ENCODE data around the gene NELFB. TPM values are rescaled to one million over a fixed set of nuclear protein-coding genes. Genes with fewer than 3 reads are reported as not detected.

The NELFB gene
- total RNA-seq, 1 experiment from 2014 or later: 71.7 TPM

GRCh38 chr9:137313326-137313936 is 58.3 kb downstream of the NELFB start:
- Histone ChIP-seq H2BK20ac (ENCODE audit: low read depth, low read length, poor library complexity, severe bottlenecking) (no peak overlapping the region), H3T11ph (ENCODE audit: low read length) (no peak overlapping the region), H2BK120ac (ENCODE audit: low read depth, low read length, poor library complexity, severe bottlenecking) (no peak overlapping the region), H3K14ac (ENCODE audit: insufficient read depth, low read length) (no peak overlapping the region), H2BK5ac (ENCODE audit: insufficient read length, low read length) (no peak overlapping the region), H2AFZ (ENCODE audit: low read length) (no peak overlapping the region), H2BK12ac (ENCODE audit: insufficient read length, low read depth, low read length) (no peak overlapping the region), H3K9ac (ENCODE audit: extremely low read depth, insufficient read length, low read length) (no peak overlapping the region), H3K23me2 (ENCODE audit: insufficient read length, low read depth, low read length, poor library complexity, severe bottlenecking) (no peaks in the 10 kb centered on the region), H4K8ac (replicated peaks; ENCODE audit: insufficient read length, low read depth, low read length) (no peak overlapping the region), H3K79me1 (ENCODE audit: insufficient read depth, low read depth, low read length, poor library complexity, severe bottlenecking) (no peaks in the 10 kb centered on the region), H2AK5ac (ENCODE audit: insufficient read length, low read length) (no peak overlapping the region), H3K4me1 (ENCODE audit: insufficient read depth, low read length) (no peaks in the 10 kb centered on the region; the same call in 1 of the 2 replicates), H3K18ac (ENCODE audit: insufficient read length, low read depth, low read length) (no peak overlapping the region), H2BK15ac (ENCODE audit: low read depth, low read length) (no peak overlapping the region), H3K27ac (ENCODE audit: insufficient read length, low read depth, low read length) (no peak overlapping the region), H3K56ac (ENCODE audit: insufficient read length, low read depth, low read length) (no peak overlapping the region), H3K9me3 (ENCODE audit: control insufficient read depth, low read depth, low read length) (no peaks in the 10 kb centered on the region), H3K23ac (ENCODE audit: insufficient read length, low read depth, low read length) (no peak overlapping the region), H3K4ac (ENCODE audit: low read depth, low read length) (no peak overlapping the region), H3K4me2 (ENCODE audit: insufficient read depth, insufficient read length, low read length) (no peak overlapping the region), H3K27me3 (ENCODE audit: insufficient read depth, low read length) (no peaks in the 10 kb centered on the region), H4K91ac (ENCODE audit: insufficient read length, low read depth, low read length) (no peak overlapping the region), H4K20me1 (ENCODE audit: control insufficient read depth, insufficient read depth, insufficient read length) (no peaks in the 10 kb centered on the region), H4K5ac (ENCODE audit: insufficient read length, low read depth, low read length) (no peak overlapping the region), H3K79me2 (ENCODE audit: insufficient read depth, low read length) (no peaks in the 10 kb centered on the region)
- Mint-ChIP-seq H3K27me3 (ENCODE audit: low read depth) (peaks cover 3% of the 10 kb centered on the region), H3K9me3 (no peaks in the 10 kb centered on the region), H3K27ac (no peak overlapping the region), H3K4me3 (no peak overlapping the region), H3K4me1 (peaks cover 8 to 12% of the 10 kb centered on the region in 2 experiments; a peak in 3 of 4 replicates), H3K36me3 (ENCODE audit: insufficient read depth in 1 of 3, low read depth in 3 of 3) (no peaks in the 10 kb centered on the region)
- no peak for TF ChIP-seq CTCF (conservative IDR thresholded peaks at IDR 0.05)
- no peak for DNase-seq
- no CpG with 5 or more reads among the region's 9 CpGs for WGBS (ENCODE audit: extremely low coverage, insufficient read length, low lambda C conversion rate)

Data from H9 (cell line).